DMS 273 (cell line): Measurements from ENCODE around the gene DUSP2.
"Not testable (repeated sequence)": the region's sequence is repeated elsewhere in the genome, so short reads cannot be mapped to it uniquely, and the experiment has no call there.

Source experiments
- DNase-seq: peaks from one replicate; lab custom pipeline; 2025; ENCODE audit not compliant: unreplicated experiment; lab: John Stamatoyannopoulos, UW

Gene DUSP2

DNA sequence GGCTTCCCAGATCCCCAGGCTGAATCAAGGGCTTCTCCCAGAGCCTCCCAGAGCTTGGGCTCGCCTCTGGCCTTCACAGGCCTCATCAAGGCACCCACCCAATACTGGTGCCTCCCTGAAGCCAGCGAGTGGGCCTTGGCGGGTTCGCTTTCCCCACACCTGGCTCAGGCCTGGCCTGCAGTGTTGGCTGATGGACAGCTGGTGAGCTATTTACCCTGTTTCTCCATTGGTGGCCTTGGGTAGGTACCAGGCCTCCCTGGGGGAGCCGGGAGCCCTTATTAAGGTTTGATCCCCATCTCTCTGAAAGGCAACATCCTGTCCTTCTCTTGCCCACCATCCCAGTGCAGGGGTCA lies 18.2 kb upstream of the DUSP2 start:
- no peak for DNase-seq

DNA sequence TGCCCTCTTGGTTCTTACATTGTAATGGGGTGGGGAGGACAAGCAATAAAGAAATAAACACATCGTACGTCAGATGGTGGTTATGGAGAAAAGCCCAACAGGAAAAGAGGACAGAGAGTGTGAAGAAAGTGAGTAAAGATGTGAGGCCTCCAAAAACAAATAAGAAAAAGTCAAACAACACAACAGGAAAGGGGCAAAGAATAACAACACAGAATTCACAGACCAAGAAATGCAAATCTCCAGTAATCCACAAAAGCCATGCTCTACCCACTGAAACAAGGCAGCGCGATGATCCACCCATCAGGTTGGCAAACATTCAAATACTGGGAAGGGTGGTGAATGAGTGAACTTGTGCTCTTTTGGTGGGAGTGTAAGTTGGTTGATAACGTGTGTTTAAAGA lies 16.7 kb upstream of the DUSP2 start:
- DNase-seq = peak; percentile 29

DNA sequence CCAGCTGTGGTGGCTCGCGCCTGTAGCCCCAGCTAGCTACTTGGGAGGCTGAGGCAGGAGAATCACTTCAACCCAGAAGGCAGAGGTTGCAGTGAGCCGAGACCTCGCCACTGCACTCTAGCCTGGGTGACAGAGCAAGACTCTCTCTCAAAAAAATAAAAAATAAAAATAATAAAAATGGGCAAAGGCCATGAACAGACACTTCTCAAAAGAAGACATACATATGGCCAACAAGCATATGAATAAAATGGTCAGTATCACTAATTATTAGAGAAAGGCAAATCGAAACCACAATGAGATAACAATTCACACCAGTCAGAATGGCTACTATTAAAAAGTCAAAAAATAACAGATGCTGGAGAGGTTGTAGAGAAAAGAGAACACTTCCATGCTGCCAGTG lies 15.1 kb upstream of the DUSP2 start:
- DNase-seq = not testable (repeated sequence)

DNA sequence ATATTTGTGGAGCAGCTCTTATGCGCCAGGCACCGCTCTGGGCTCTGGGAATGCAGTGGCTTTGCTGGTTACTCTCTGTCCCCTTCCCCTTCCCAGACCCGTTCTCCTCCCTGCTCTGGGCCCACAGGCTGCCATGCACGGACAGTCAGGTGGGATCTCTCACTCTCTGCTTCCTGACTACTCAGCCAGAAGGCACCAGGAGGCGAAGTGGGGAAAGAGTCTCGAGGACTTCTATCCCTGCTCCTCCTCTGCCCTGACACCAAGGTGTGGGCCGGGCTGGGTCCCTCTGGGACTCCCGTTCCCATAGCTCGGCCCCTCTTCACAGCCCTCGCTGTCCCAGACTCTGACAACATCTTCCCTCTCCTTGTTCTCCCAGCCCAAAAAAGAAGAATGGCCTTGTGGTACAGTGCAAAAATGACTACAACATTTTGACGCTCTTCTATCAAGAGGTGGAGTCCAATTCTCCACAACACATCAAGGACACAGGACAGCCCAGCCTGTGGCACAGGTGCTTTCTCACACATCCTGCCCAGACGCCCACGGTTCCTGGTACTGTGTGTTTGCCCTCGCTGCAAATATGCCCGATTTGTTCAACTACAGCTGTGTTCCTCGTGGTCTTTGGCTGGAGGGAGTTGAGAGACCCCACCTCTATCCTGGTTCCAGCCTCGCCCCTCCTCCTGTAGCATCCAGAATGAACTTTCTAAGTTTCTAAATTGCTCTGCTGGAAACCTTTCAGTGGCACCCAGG lies 14.0 kb upstream of the DUSP2 start:
- no peak for DNase-seq

DNA sequence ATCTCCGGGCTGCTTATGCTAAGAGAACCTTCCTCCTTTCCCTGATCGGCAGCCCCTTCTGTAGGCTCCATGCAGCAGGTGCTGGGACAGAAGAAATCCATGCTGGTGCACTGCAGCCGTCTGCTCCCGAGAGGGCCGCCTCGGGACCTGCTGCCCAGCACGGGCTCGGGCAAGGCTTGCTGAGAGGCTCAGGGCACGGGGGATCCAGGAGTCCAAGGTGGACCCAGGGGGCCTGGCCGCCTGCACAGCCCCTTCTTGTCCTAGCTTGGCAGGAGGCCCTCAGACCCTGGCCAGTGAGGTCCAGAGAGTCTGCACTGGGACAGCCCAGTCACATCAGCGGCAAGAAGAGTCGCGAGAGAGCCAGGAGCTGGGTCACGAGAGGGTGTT lies 13.3 kb upstream of the DUSP2 start:
- no peak for DNase-seq

DNA sequence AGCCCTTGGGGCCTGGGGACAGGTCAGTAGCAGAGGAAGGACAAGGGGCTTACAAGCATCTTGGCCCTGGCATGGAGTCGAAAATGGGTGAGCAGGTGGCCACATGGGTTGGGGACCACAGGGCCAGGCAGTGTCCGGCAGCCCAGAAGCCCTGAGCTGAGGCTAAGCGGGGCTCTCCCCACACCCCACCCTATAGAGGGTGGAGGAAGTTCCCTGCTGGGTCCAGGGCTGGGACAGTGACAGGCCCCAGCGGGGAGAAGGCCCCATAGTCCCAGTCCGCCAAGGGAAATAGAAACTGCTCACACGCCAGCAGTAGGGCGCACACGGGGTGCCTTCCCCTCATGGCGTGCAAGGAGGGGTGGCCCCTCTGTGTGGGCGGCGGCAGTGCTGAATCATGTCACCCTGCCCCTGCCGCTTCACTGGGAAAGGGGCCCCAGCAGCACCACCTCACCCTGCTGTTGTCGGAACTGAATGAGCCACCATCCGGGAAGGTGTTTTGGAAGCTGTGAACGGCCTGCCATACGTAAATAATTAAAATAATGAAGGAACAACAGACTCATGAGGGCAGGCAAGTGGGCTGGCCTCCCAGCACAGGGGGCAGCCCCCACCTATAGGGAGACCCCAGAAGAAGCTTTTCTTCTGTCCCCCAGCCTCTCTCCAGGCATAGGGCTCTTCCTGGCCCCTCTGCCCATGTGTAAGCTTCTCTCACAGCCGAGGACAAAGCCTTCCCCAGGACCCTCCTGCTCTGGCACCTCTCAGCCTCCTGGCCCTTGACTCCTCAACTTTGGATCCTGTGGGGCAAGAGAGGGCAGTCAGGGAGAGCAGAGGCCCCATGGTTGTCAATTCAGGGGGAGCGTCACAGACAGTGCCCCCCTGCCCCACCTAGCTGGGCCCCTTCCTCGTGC lies 12.7 kb upstream of the DUSP2 start:
- no peak for DNase-seq

DNA sequence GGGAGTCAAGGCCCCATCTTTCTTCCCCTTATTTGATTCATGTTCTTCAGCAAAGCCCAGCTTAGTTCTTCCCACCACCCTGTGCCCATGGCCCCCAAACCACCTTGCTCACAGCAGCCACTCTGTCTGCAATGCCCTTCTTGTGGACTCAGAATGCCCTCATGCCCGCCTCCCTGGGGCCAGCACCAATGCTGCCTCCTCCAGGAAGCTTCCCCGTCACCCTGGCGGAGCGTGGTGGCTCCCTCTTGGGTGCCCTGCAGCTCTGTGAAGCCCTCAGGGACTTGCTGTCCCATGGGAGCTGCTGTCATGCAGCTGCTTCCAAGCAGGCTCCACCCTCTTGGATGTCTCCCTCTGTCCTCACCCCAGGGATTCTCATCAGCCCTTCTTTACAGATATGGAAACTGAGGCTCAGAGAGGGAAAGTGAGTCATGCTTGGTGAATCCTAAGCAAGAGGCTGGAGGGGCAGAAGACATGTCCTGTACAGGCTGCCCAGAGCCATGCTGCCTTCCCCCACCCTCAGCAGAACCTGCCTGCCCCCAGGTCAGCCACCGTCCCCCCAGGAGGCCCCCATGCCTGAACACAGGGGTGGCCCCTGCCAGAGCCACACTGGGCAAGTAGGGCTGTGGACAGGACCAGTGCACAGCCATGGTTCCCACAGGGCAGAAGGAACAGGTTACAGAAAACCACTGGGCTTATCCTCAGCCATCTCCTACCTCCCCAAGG lies 11.8 kb upstream of the DUSP2 start:
- DNase-seq = no peak

DNA sequence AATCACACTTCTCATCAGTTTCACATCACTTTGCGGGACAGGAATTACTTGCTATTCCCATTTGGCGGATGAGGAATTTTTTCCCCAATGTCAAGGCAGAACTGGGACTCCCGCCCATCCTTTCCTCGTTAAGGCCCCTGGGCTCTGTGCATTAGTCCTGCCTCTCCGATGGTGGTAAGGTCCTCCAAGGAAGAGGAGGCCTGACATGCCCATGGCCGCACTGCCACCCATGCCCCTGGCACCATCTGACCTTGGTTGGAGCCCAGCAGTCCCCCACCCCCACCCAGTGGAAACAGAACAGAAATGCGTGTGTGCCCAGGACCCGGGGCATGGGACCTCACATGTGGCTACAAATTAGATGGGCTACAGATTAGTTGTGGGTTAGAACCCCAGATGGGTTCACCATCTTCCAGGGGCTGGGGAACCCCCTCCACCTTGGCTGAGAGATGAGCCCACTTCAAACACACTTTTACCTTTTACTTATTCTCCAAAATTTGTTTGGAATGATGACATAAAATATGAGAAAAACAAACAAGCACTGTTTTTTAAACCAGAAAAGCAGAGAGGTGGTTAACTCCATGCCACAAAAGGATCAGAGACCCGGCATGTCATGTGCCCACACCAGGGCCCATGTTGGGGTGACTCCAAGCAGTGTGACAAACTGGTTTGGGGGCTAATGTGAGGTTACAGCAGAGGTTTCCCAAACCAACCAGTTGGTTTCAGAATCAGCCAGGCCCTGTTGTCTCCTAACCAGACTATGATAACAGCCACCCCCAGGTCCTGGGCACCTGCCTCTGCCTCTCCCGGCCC lies 11.0 kb upstream of the DUSP2 start:
- no peak for DNase-seq

DNA sequence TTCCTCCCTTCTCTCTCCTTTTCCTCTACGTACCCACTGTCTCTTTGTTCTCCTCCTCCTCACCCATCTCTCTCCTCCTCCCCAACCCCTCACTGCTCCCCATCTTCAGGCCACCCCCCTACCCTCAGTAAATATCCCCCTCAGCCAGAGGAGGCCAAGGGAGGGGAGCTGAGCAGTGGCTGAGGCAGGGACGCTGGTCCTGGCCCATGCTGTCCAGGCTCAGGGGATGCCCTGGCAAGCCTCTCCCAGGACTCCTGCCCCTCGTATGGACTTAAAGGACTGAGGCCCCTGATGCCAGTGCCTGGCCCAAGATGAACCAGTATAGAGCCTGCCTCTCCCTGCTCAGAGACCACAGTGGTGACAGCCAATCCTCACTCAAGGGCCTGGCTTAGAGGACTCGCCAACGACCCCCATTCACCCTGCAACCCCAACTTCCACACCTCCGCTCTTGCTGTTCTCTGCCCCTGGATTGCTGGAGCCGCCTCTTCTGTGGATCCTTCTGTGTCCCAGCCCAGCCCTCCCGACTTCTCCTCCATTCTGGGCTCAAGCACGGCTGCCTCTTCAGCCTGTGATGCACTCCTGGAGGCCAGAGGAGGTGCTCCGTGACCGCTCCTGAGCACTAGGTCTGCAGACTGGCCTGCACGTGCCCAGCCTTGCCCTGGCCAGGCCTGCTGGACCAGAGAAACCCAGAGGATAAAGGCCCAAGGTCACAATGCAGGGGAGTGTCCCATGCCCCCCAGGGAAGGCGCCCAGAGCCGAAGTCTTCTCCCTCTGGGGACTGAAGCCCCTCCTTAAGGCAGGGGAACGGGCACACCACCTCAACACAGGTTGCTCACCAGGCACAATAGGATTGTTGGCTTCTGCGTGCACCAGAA lies 9.5 kb upstream of the DUSP2 start:
- DNase-seq = no peak

DNA sequence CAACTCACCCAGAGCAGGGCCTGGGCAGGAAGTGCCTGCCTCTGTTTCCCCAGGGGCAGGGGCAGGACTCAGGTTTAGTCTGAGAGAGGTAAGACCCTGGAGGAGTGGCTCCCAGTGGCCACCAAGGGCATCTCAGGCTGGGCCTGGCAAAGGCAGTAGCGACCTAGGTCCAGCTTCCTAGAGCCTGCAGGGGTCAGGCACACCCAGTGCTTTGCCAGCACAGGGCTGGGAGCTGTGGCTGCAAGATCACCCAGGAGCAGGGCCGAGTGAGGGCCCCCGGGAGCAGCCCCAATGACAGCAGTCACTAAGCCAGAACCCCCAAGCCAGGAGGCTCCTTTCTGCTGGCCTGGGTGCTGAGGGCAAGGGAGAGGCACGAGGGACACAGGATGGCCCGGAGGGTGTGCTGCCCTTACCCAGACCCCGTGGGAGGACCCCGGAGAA lies 8.8 kb upstream of the DUSP2 start:
- no peak for DNase-seq

DNA sequence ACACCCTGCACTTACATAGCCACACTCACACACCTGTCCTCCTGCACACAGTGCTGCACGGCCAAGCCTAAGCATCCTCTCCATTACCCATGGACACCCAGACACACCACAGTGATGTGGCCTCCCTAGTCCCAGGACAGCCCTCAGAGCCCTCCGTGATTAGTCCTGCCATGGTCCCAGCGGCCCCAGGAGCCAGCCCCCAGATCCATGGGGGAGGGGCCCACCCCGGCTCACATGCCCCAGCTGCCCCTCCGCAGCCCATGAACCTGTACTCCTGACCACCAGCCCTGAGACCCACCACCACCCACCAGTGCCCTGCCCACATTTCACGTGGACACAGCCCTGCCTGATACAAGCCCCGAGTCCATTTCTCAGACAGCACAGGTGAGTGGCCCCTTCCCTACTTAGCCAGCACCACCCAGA lies 8.1 kb upstream of the DUSP2 start:
- no peak for DNase-seq

DNA sequence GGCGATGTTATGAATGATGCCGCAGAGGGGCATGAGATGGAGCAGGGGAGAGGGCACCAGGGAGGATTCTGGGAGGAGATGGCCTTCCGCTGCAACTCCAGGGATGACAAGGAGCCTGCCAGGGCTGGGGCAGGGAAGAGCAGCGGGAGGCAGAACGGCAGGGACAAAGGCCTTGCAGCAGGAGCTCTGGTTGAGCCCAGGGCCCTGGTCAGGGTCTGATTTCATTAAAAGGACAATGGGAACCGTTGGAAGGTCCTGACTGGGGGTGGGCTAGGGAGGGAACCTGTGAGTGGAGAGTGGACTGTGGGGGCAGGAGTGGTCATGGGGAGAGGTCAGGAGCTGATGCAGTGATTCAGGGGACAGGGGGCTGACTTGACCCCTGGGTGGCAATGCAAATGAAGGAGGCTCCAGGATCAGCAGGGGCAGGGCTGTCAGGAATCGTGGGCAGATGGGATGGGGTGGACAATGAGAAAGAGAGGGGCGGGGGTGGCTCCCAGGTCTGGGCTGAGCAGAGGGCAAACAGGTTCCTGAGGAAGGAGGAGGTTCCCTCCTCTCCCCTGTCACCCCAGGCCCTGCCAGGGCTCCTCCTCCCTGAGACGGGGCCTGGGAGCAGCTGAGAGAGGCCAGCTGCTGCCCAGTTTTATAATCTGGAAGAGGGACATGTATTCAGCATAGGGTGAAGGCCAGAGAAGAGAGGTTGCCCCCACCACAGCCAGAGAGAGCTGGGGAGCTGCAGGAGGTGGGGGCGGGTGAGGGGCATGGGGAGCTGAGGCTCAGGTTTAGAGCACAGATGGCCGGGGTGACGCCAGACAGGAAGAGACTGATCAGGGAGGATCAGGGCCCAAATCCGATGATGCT lies 7.3 kb upstream of the DUSP2 start:
- peak; percentile 85 for DNase-seq

DNA sequence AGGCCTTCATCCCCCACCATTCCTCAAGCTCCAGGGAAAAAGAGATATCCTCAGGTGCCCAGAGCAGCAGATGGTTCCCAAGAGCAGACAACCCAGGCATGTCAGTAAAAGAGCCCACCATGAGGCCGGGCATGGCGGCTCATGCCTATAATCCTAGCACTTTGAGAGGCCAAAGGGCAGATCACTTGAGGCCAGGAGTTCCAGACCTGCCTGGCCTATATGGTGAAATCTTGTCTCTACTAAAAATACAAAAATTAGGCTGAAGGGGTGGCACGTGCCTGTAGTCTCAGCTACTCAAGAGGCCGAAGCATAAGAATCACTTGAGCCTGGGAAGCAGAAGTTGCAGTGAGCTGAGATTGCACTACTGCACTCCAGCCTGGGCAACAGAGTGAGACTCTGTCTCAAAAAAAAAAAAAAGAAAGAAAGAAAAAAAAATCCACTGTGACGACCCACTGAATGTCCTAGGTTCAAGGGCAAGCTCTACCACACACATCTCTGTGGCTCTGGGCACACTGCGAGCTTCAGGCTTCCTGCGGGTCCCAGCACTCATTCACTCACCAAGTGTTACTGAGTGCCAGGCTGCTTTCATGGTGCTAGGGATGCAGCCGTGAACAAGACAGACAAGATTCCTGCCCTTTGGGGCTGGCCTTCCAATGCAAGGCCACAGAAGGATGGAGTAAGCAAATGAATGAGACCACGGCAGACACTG lies 6.5 kb upstream of the DUSP2 start:
- DNase-seq = no peak

DNA sequence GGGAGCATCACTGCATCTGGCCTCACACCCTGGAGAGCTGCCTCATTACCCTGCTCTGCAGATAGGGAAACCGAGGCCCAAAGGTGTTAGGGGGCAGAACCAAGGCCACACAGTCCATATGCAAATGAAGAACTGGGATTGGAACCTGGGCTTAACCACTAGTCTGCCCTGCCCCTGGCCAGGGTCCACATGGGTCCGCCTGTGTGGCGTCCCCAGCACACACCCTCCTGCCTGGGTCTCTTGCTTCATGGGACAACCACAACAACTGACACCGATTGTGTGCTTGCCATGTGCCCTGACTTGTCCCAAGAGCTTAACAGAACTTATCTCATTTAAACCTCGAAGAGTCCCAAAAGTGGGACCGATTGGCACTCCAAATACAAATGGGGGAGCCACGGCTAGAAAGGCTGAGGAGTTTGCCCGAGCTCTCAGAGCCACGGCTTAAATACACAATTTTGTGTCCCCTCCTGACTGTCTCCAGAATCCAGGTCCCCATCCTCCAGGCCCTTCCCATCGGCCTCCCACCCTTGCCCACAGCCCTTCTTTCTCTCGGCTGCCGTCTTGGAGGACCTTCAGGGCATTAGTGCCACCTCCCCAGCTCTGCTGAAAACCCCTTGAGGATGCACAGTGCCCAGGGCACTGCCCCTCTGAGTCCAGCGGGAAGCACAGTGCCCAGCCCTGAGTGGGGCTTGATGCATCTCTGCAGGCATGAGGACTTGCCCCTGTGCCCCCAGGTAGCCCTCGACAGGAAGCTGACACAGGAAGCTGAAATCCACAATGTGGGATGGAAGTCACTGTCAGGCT lies 5.8 kb upstream of the DUSP2 start:
- no peak for DNase-seq

DNA sequence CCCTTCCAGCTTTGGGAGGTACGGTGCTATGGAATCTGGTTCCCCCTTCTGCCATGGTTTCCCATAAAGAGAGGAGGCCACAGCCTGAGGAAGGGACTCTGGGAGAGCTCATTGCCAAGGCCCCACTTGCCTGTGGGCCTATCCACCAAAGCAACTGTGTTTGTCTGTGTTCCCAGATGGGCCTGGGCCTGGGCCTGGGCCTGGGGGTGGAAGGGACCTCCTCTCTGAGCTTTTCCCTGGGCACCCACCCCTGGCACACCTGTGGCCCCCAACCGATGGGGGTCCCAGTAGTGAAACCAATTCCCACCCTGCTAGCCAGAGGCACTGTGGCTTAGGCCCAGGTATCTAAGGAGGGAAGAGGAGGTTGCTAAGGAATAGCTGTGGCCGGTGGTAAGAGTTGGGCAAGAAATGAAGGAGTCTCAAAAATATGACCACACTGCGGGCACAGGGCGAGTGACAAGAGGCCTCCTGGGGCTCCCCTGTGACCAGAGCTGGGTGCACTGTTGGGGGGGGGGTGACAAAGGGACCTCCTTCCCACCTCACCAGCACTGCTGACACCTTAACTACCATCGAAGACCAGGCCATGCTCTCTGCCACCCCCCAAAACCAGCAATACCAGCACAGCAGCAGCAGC lies 4.9 kb upstream of the DUSP2 start:
- DNase-seq = no peak

DNA sequence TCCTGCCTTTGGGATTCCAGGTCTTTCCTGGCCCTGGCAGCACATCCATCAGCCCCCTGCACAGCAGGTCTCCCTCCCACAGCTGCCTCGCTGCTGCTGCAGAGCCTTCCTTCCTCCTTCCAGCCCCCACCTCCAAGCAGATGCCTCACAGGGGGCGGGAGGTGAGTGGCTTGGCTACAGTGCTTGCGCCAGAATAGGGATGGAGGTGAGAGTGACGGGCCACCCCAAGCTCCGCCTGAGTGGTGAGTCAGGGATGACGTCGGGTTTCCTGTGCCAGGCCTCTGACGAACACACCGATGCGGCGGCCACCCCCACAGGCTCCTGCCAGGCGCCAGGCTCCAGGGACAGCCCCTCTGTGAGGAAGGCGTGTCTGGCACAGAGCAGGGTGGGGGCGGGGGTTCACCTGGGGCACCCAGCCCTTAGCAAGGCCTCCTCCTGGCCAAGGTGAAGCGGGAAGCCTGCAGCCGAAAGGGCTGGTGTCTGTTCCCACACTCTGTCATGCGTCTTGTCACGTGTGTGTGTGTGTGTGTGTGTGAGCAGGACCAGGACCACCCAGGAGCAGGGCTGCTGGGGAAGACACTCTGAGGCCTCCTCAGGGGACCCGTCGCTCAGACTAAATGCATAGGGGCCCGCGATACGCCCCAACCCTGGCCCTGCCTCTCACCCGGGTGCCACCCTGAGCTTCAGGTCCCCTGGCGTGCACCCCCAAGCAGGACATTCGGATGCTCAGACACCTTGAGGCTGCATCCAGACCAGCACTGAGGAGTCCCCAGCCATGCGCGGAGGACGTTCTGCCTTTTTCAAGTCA lies 3.4 kb upstream of the DUSP2 start:
- DNase-seq = peak; percentile 94
